ENCODE data around the gene KCNH3. TPM values are rescaled to one million over a fixed set of nuclear protein-coding genes. Genes with fewer than 3 reads are reported as not detected.

Gene KCNH3
- total and polyA plus RNA-seq, 2 donors (not counting 3 experiments of a cell fraction or from before 2014, with no cell fraction given) = 0.13 to 0.14 TPM

DNA sequence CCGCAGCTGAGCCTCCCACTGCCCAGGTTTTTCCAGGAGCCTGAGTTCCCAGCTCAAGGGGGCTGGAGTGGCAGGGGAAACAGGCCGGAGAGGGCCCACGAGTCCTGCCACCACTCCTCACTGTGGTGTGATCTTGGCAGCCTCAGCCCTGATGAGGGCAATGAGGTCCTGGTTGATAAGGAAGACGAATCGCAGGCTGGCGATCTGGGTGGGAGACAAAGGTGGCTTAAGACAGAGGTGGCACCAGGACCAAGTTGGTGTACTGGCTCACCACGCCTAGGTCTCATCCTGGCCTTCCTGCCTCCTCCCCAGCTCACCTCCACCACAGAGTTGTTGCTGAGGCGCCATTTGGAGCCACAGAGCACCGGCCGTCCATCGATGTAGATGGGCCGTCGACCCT is 19.7 kb downstream of the KCNH3 start:
- FAIRE-seq (no peak), DNase-seq (ENCODE audit: low read depth, low spot score) (no peak)
- Histone ChIP-seq H3K27ac (ENCODE audit: insufficient read depth, low read depth, low read length) (no peak overlapping the region), H2AFZ (ENCODE audit: low read depth, low read length) (no peak overlapping the region), H3K79me2 (ENCODE audit: control insufficient read depth, insufficient read depth, low read length) (no peaks in the 10 kb centered on the region), H3K4me2 (ENCODE audit: insufficient read depth, low read length) (no peak overlapping the region), H3K9me1 (replicated peaks; ENCODE audit: control insufficient read depth, extremely low read depth, insufficient read depth, low read length) (no peaks in the 10 kb centered on the region), H3K36me3 (ENCODE audit: control insufficient read depth in 2 of 2, extremely low read depth in 1 of 2, insufficient read depth in 2 of 2, low read length in 2 of 2) (peaks cover 13 to 45% of the 10 kb centered on the region in 2 experiments), H3K4me1 (ENCODE audit: control insufficient read depth, extremely low read depth, insufficient read depth, low read length) (no peaks in the 10 kb centered on the region), H3K9ac (replicated peaks; ENCODE audit: extremely low read depth, insufficient read depth, low read length) (no peak overlapping the region), H3K27me3 (ENCODE audit: control insufficient read depth in 2 of 2, insufficient read depth in 2 of 2, low read length in 2 of 2) (no peaks in the 10 kb centered on the region), H3K4me3 (replicated peaks in 1 of 3; ENCODE audit: insufficient read depth in 1 of 3, low read depth in 1 of 3, low read length in 3 of 3) (no peak overlapping the region), H3K9me3 (replicated peaks; ENCODE audit: control insufficient read depth, insufficient read depth, low read length) (no peaks in the 10 kb centered on the region), H4K20me1 (replicated peaks; ENCODE audit: control insufficient read depth, extremely low read depth, insufficient read depth, low read length) (no peaks in the 10 kb centered on the region)
- ChIA-PET CTCF (interaction anchor here (2.5 to 3.2 kb wide), 2 partner anchors 8 to 200 kb away, joined by 8 to 29 read pairs; no protein-coding TSS in a partner anchor), POLR2A (no interaction called here)
- TF ChIP-seq GATA2 (IDR thresholded peaks at IDR 0.05; ENCODE audit: insufficient read depth, insufficient read length, low read depth, low read length) = no peak
- no peak for TF ChIP-seq JUN (IDR thresholded peaks at IDR 0.05; ENCODE audit: borderline replicate concordance, insufficient read depth, insufficient read length, low read depth)
- no peak for TF ChIP-seq POLR2AphosphoS5 (IDR thresholded peaks at IDR 0.05; ENCODE audit: insufficient read depth, low read depth, low read length)
- TF ChIP-seq, protein P1, sequence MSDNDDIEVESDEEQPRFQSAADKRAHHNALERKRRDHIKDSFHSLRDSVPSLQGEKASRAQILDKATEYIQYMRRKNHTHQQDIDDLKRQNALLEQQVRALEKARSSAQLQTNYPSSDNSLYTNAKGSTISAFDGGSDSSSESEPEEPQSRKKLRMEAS (IDR thresholded peaks at IDR 0.05; ENCODE audit: insufficient read depth, insufficient read length) = no peak
- no peak for TF ChIP-seq POLR2A (IDR thresholded peaks at IDR 0.05; ENCODE audit: low read depth, low read length)
- TF ChIP-seq FOS (IDR thresholded peaks at IDR 0.05; ENCODE audit: borderline replicate concordance, insufficient read depth, low read length) = no peak
- no peak for TF ChIP-seq EZH2 (IDR thresholded peaks at IDR 0.05; ENCODE audit: borderline replicate concordance, low read depth, low read length, severe bottlenecking)
- TF ChIP-seq, protein P2, sequence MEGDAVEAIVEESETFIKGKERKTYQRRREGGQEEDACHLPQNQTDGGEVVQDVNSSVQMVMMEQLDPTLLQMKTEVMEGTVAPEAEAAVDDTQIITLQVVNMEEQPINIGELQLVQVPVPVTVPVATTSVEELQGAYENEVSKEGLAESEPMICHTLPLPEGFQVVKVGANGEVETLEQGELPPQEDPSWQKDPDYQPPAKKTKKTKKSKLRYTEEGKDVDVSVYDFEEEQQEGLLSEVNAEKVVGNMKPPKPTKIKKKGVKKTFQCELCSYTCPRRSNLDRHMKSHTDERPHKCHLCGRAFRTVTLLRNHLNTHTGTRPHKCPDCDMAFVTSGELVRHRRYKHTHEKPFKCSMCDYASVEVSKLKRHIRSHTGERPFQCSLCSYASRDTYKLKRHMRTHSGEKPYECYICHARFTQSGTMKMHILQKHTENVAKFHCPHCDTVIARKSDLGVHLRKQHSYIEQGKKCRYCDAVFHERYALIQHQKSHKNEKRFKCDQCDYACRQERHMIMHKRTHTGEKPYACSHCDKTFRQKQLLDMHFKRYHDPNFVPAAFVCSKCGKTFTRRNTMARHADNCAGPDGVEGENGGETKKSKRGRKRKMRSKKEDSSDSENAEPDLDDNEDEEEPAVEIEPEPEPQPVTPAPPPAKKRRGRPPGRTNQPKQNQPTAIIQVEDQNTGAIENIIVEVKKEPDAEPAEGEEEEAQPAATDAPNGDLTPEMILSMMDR (IDR thresholded peaks at IDR 0.05; ENCODE audit: extremely low read depth in 1 of 2, insufficient read depth in 1 of 2, low read depth in 1 of 2, low read length in 2 of 2) = no peak
- TF ChIP-seq MYC (IDR thresholded peaks at IDR 0.05; ENCODE audit: low read depth, low read length) = no peak
- intact Hi-C loops (cut with micrococcal nuclease) (no loop called here), dilution Hi-C loops (cut with MboI; ENCODE audit: extremely low pct_ligation_motif_present, low sequenced_read_pairs) (no loop called here)
- no TSS peak for BruUV-seq (replicated peaks)

All from endothelial cell of umbilical vein (primary cell).